ENCODE measurements around the gene SLFN12.

- TF ChIP-seq POLR2AphosphoS5 (IDR thresholded peaks at IDR 0.05; ENCODE audit: borderline replicate concordance, low read depth, low read length) (no peak), EZH2 (IDR thresholded peaks at IDR 0.05) (no peak)
Measured at GRCh38 chr17:35374766-35375344, 57.4 kb downstream of the SLFN12 start.

All from SK-N-MC (cell line).